Hepatocyte (in vitro differentiated cells): ENCODE data around the gene WNT2. TPM values are rescaled to one million over a fixed set of nuclear protein-coding genes. Genes with fewer than 3 reads are reported as not detected.

Experiments used
- DNase-seq: peaks from one replicate; pipeline ENCODE4 v3.0.0-alpha.2; 2016; ENCODE audit warnings: low spot score
- H2AFZ ChIP-seq: fragments of 200-600 bp; sonication (generic); 2 replicates; pipeline ENCODE4 v1.6.0; 2016; ENCODE audit warnings: antibody characterized with exemption, mild to moderate bottlenecking
- H3K27ac ChIP-seq: fragments of 200-600 bp; sonication (generic); 2 replicates; pipeline ENCODE4 v1.5.1; 2016; ENCODE audit warnings: mild to moderate bottlenecking
- H3K27me3 ChIP-seq: fragments of 200-600 bp; sonication (generic); 2 replicates; pipeline ENCODE4 v1.6.1; 2016
- H3K36me3 ChIP-seq: fragments of 200-600 bp; sonication (generic); replicated peaks from 2 replicates; pipeline ENCODE4 v1.5.1; 2016; ENCODE audit warnings: low read depth; ENCODE audit not compliant: insufficient read depth
- H3K4me1 ChIP-seq: fragments of 200-600 bp; sonication (generic); 2 replicates; pipeline ENCODE4 v1.5.1; 2016; ENCODE audit warnings: mild to moderate bottlenecking, moderate library complexity; ENCODE audit not compliant: insufficient read depth
- H3K4me2 ChIP-seq: fragments of 200-600 bp; sonication (generic); 2 replicates; pipeline ENCODE4 v1.6.0; 2016
- H3K4me3 ChIP-seq: fragments of 200-600 bp; sonication (generic); 2 replicates; pipeline ENCODE4 v1.5.1; 2016; ENCODE audit warnings: mild to moderate bottlenecking
- H3K79me2 ChIP-seq: fragments of 200-600 bp; sonication (generic); 2 replicates; pipeline ENCODE4 v1.6.0; 2017; ENCODE audit warnings: mild to moderate bottlenecking
- H3K9me2 ChIP-seq: fragments of 200-600 bp; sonication (generic); replicated peaks from 2 replicates; pipeline ENCODE4 v1.6.0; 2017; ENCODE audit warnings: mild to moderate bottlenecking; ENCODE audit not compliant: insufficient read depth
- H3K9me3 ChIP-seq: fragments of 200-600 bp; sonication (generic); 2 replicates; pipeline ENCODE4 v1.5.1; 2016; ENCODE audit warnings: low read depth, mild to moderate bottlenecking
- H4K20me1 ChIP-seq: fragments of 200-600 bp; sonication (generic); 2 replicates; pipeline ENCODE4 v1.6.0; 2016; ENCODE audit warnings: mild to moderate bottlenecking; ENCODE audit not compliant: insufficient read depth, poor library complexity, severe bottlenecking
- CTCF ChIP-seq: fragments of 200-600 bp; sonication (generic); IDR thresholded peaks from 2 replicates; pipeline ENCODE4 v1.5.1; 2016; ENCODE audit warnings: antibody characterized with exemption, mild to moderate bottlenecking; ENCODE audit not compliant: poor library complexity
- EZH2 ChIP-seq: fragments of 200-600 bp; sonication (generic); IDR thresholded peaks from 2 replicates; pipeline ENCODE4 v1.6.1; 2016; ENCODE audit warnings: antibody characterized with exemption, mild to moderate bottlenecking, borderline replicate concordance
- EZH2phosphoT487 ChIP-seq: fragments of 200-600 bp; sonication (generic); IDR thresholded peaks from one replicate; pipeline ENCODE4 v1.6.1; 2018; ENCODE audit warnings: antibody characterized with exemption, mild to moderate bottlenecking, low read depth, moderate library complexity; ENCODE audit not compliant: unreplicated experiment, severe bottlenecking
- WGBS: methylation state at CpG from one replicate; pipeline ENCODE4 v1.1.6; 2016; ENCODE audit warnings: low lambda C conversion rate; ENCODE audit errors: missing lambda C conversion rate; 5-methylcytosine and 5-hydroxymethylcytosine counted together
- polyA plus RNA-seq: library from polyadenylated mRNA; unstranded; fragments of >200 nt; fragmentation: Nextera tagmentation; extraction: Ambion mirVana; gene quantifications from 2 replicates; pipeline ENCODE4 v1.2.1, GENCODE V29; 2016
- total RNA-seq: library from RNA; depleted of rRNA; stranded (reverse); fragments of >200 nt; gene quantifications from 2 replicates; pipeline ENCODE4 v1.2.3, GENCODE V29; 2014

Gene WNT2
- total and polyA plus RNA-seq, 2 experiments from 2014 or later = 17.6 to 26.3 TPM

GRCh38 chr7:117323851-117324711, 1.2 kb upstream of the WNT2 start:
- H3K36me3 ChIP-seq = no peaks in the 10 kb centered on the region
- H3K4me3 ChIP-seq = peak overlapping the region; percentile 54
- H3K27ac ChIP-seq = peak overlapping the region; percentile 73
- no peak for TF ChIP-seq CTCF
- no peak for TF ChIP-seq EZH2
- TF ChIP-seq EZH2phosphoT487 = no peak
- H3K27me3 ChIP-seq = peaks cover 41% of the 10 kb centered on the region
- no peaks in the 10 kb centered on the region for H3K9me3 ChIP-seq
- peak overlapping the region; percentile 73 for H2AFZ ChIP-seq
- DNase-seq = peak; percentile 61
- H3K4me2 ChIP-seq = peak overlapping the region; percentile 90
- no peaks in the 10 kb centered on the region for H3K79me2 ChIP-seq
- H4K20me1 ChIP-seq = no peaks in the 10 kb centered on the region
- peaks cover 10% of the 10 kb centered on the region for H3K4me1 ChIP-seq
- 1% methylated on average over 53 of the region's 67 CpGs for WGBS
- H3K9me2 ChIP-seq = no peaks in the 10 kb centered on the region

- no peaks in the 10 kb centered on the region for H3K9me3 ChIP-seq
- H3K4me2 ChIP-seq = peak overlapping the region; percentile 90
- peak; percentile 21 for DNase-seq
- H3K27ac ChIP-seq = peak overlapping the region; percentile 73
- WGBS = 2% methylated on average over 20 of the region's 25 CpGs
- H3K27me3 ChIP-seq = peaks cover 41% of the 10 kb centered on the region
- H3K4me1 ChIP-seq = peaks cover 10% of the 10 kb centered on the region
- no peaks in the 10 kb centered on the region for H4K20me1 ChIP-seq
- H3K4me3 ChIP-seq = peak overlapping the region; percentile 54
- no peaks in the 10 kb centered on the region for H3K79me2 ChIP-seq
- H2AFZ ChIP-seq = peak overlapping the region; percentile 73
- no peaks in the 10 kb centered on the region for H3K9me2 ChIP-seq
- no peaks in the 10 kb centered on the region for H3K36me3 ChIP-seq
- TF ChIP-seq CTCF = no peak
- peak; percentile 54 for TF ChIP-seq EZH2
These were observed 520 bp upstream of the WNT2 start for GRCh38 chr7:117323305-117323850.

GRCh38 chr7:117320523-117320922, 2.3 kb downstream of the WNT2 start:
- Histone ChIP-seq H3K9me3 (no peaks in the 10 kb centered on the region), H3K4me2 (peak overlapping the region; percentile 90), H3K27ac (peak overlapping the region; percentile 16), H3K4me3 (no peak overlapping the region), H3K79me2 (no peaks in the 10 kb centered on the region), H3K4me1 (peaks cover 10% of the 10 kb centered on the region), H3K27me3 (peaks cover 41% of the 10 kb centered on the region), H3K36me3 (no peaks in the 10 kb centered on the region), H3K9me2 (no peaks in the 10 kb centered on the region), H2AFZ (no peak overlapping the region), H4K20me1 (no peaks in the 10 kb centered on the region)
- no peak for DNase-seq
- 91% methylated on average over 10 of the region's 10 CpGs for WGBS
- TF ChIP-seq CTCF (no peak), EZH2 (no peak), EZH2phosphoT487 (no peak)
